Keratinocyte (primary cell): ENCODE results near the gene ZNRD2. TPM values are rescaled to one million over a fixed set of nuclear protein-coding genes. Genes with fewer than 3 reads are reported as not detected.

Experiments used
- DNase-seq: peaks from one replicate; pipeline ENCODE4 v3.0.0-alpha.2; 2011; ENCODE audit warnings: low read depth, missing footprints, low spot score
- FAIRE-seq: peaks from 2 replicates; lab custom pipeline; 2011; peaks lifted over from hg19 to GRCh38; lab: Jason Lieb, UNC
- H2AFZ ChIP-seq: 2 replicates; pipeline ENCODE4 v1.6.0; 2012; ENCODE audit warnings: low read length, control low read depth, inconsistent platforms; ENCODE audit not compliant: control insufficient read depth
- H3K27ac ChIP-seq: 2 replicates; pipeline ENCODE4 v1.5.1; 2011; ENCODE audit warnings: low read length; ENCODE audit not compliant: control insufficient read depth, insufficient read depth
- H3K27me3 ChIP-seq: 3 replicates; pipeline ENCODE4 v1.6.0; 2011; ENCODE audit warnings: low read length; ENCODE audit not compliant: control insufficient read depth, insufficient read depth; ENCODE audit errors: extremely low read depth
- H3K36me3 ChIP-seq, 2 experiments: 2 replicates in 1 of 2; 3 replicates in 1 of 2; pipeline ENCODE4 v1.5.1; 2011; ENCODE audit warnings: low read length in 2 of 2, mild to moderate bottlenecking in 1 of 2; ENCODE audit not compliant: control insufficient read depth in 2 of 2, insufficient read depth in 2 of 2; ENCODE audit errors: extremely low read depth in 1 of 2
- H3K4me1 ChIP-seq: 3 replicates; pipeline ENCODE4 v1.5.1; 2011; ENCODE audit warnings: low read length; ENCODE audit not compliant: control insufficient read depth, insufficient read depth; ENCODE audit errors: extremely low read depth
- H3K4me2 ChIP-seq: 3 replicates; pipeline ENCODE4 v1.6.0; 2011; ENCODE audit warnings: low read depth, low read length; ENCODE audit not compliant: control insufficient read depth, insufficient read depth; ENCODE audit errors: extremely low read depth
- H3K4me3 ChIP-seq, 3 experiments: fragments of 200-600 bp in 1 of 3; sonication (generic) in 1 of 3; 2 replicates in 2 of 3; 3 replicates in 1 of 3; pipeline ENCODE4 v1.5.1; 2011 to 2016; ENCODE audit warnings: low read length in 3 of 3, mild to moderate bottlenecking in 3 of 3, control low read depth in 2 of 3, inconsistent platforms in 1 of 3, low read depth in 1 of 3, mixed read lengths in 1 of 3, mixed run types in 1 of 3, moderate library complexity in 1 of 3; ENCODE audit not compliant: control insufficient read depth in 2 of 3, insufficient read depth in 2 of 3; ENCODE audit errors: extremely low read depth in 1 of 3
- H3K79me2 ChIP-seq: 2 replicates; pipeline ENCODE4 v1.6.0; 2012; ENCODE audit warnings: low read length; ENCODE audit not compliant: control insufficient read depth, insufficient read depth
- H3K9ac ChIP-seq: 3 replicates; pipeline ENCODE4 v1.6.0; 2011; ENCODE audit warnings: low read length; ENCODE audit not compliant: control insufficient read depth, insufficient read depth; ENCODE audit errors: extremely low read depth
- H3K9me1 ChIP-seq: 3 replicates; pipeline ENCODE4 v1.6.0; 2011; ENCODE audit warnings: low read length; ENCODE audit not compliant: control insufficient read depth, insufficient read depth; ENCODE audit errors: extremely low read depth
- H3K9me3 ChIP-seq: 2 replicates; pipeline ENCODE4 v1.5.1; 2012; ENCODE audit warnings: low read depth, low read length; ENCODE audit not compliant: control insufficient read depth
- H4K20me1 ChIP-seq: 3 replicates; pipeline ENCODE4 v1.6.0; 2011; ENCODE audit warnings: low read length; ENCODE audit not compliant: control insufficient read depth, insufficient read depth; ENCODE audit errors: extremely low read depth
- EZH2 ChIP-seq: IDR thresholded peaks from one replicate; pipeline ENCODE4 v1.6.1; 2012; ENCODE audit warnings: inconsistent platforms, mild to moderate bottlenecking, low read length, moderate library complexity
- dilution Hi-C: fragments of 300-500 bp; cut with MboI; formaldehyde crosslinking; loops from one replicate; pipeline ENCODE4 v1.7.0; 2020; ENCODE audit warnings: low sequenced_read_pairs; ENCODE audit not compliant: extremely low pct_ligation_motif_present
- polyA plus RNA-seq, 5 experiments: library from polyadenylated mRNA; depleted of rRNA in 3 of 5; stranded (reverse) in 3 of 5; stranded (forward) in 1 of 5; unstranded in 1 of 5; fragments of >200 nt; gene quantifications; 1 replicate in 1 of 5; 2 replicates in 3 of 5; 3 replicates in 1 of 5; pipeline versions ENCODE4 v1.2.1 to v1.2.3, GENCODE V29; 2011 to 2012; ENCODE audit warnings: missing spikeins in 2 of 5, low read depth in 1 of 5, low replicate concordance in 1 of 5
- TF ChIP-seq, protein P1 (sequence below), 3 experiments: IDR thresholded peaks in 1 of 3; conservative IDR thresholded peaks in 1 of 3; optimal IDR thresholded peaks in 1 of 3; 2 replicates in 2 of 3; 3 replicates in 1 of 3; pipeline versions ENCODE3 to v1.5.1; 2011; ENCODE audit warnings: low read length in 3 of 3, mild to moderate bottlenecking in 3 of 3, moderate library complexity in 2 of 3, control low read depth in 1 of 3, inconsistent platforms in 1 of 3; ENCODE audit not compliant: insufficient read depth in 2 of 3; ENCODE audit errors: extremely low read depth in 1 of 3

The ZNRD2 gene
- polyA plus RNA-seq, 1 donor (not counting 4 experiments of a cell fraction or from before 2014, with no cell fraction given): 33.6 TPM

DNA sequence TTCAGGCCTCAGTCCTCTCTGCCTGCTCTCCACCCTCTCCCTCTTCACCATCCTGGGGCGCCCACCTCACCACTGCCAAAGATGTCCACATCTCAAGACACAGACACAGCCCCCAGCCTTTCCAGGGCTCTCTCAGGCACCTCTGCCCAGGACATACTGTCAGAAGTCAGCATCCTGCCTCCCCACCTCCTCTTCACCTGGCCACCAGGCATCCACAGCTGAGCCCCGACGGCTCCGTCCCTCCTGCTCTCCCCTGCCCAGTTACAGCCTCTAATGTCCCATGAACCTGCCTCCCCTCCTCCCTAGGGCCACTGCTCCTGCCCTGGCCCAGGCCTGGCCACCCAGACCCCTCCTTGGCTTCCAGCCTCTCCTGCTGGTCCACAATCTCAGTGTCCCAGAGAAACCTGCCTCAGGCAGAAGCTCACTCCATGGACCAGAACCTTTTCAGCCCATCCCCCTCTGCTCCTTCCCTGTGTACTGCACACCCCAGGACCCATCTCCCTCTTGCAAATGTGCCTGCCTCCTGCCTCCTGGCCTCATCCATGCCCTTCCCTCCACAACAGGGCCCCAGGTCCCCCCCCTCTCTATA lies 15.3 kb upstream of the ZNRD2 start:
- H3K79me2 ChIP-seq: no peaks in the 10 kb centered on the region
- no peaks in the 10 kb centered on the region for H3K36me3 ChIP-seq
- DNase-seq: no peak
- H3K9me3 ChIP-seq: no peaks in the 10 kb centered on the region
- H3K4me3 ChIP-seq: no peak overlapping the region
- H3K4me1 ChIP-seq: peaks cover 38% of the 10 kb centered on the region
- no peak overlapping the region for H3K4me2 ChIP-seq
- no peak overlapping the region for H3K9ac ChIP-seq
- H3K9me1 ChIP-seq: peaks cover 2% of the 10 kb centered on the region
- FAIRE-seq: no peak
- H4K20me1 ChIP-seq: no peaks in the 10 kb centered on the region
- TF ChIP-seq EZH2: no peak
- TF ChIP-seq, protein P1, sequence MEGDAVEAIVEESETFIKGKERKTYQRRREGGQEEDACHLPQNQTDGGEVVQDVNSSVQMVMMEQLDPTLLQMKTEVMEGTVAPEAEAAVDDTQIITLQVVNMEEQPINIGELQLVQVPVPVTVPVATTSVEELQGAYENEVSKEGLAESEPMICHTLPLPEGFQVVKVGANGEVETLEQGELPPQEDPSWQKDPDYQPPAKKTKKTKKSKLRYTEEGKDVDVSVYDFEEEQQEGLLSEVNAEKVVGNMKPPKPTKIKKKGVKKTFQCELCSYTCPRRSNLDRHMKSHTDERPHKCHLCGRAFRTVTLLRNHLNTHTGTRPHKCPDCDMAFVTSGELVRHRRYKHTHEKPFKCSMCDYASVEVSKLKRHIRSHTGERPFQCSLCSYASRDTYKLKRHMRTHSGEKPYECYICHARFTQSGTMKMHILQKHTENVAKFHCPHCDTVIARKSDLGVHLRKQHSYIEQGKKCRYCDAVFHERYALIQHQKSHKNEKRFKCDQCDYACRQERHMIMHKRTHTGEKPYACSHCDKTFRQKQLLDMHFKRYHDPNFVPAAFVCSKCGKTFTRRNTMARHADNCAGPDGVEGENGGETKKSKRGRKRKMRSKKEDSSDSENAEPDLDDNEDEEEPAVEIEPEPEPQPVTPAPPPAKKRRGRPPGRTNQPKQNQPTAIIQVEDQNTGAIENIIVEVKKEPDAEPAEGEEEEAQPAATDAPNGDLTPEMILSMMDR (optimal IDR thresholded peaks at IDR 0.05 in 1 of 3, IDR thresholded peaks at IDR 0.05 in 1 of 3, conservative IDR thresholded peaks at IDR 0.05 in 1 of 3; ENCODE audit: extremely low read depth in 1 of 3, insufficient read depth in 2 of 3, low read length in 3 of 3): no peak
- H3K27ac ChIP-seq: no peak overlapping the region
- no peaks in the 10 kb centered on the region for H3K27me3 ChIP-seq
- dilution Hi-C loops: no loop called here
- no peak overlapping the region for H2AFZ ChIP-seq

DNA sequence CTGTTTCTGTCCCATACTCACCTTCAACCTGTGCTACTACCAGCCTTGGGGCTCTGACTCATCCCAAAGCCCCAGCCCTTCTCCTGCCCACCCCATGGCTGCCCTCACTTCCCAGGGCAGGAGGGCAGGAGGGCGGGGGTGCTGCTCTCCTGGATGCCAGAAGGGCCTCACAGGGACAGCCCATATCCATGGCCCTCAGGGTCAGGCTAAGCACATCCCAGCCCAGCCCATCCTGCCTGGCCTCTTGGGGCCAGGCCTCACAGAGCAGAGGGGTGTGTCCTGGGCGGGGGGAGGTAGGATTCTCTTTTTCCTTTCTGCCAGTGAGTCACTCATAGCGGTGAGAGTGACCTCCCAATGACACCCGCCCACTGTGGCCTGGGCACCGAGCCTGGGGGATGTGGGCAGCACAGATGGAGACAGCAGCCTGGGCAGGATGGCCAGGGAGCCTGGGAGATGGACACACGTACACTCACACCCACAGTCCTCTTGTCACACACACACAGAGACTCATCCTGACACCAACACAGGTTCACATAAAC lies 14.5 kb upstream of the ZNRD2 start:
- FAIRE-seq: no peak
- TF ChIP-seq, protein P1 (optimal IDR thresholded peaks at IDR 0.05 in 1 of 3, IDR thresholded peaks at IDR 0.05 in 1 of 3, conservative IDR thresholded peaks at IDR 0.05 in 1 of 3; ENCODE audit: extremely low read depth in 1 of 3, insufficient read depth in 2 of 3, low read length in 3 of 3): no peak
- no peak for TF ChIP-seq EZH2
- no peaks in the 10 kb centered on the region for H3K36me3 ChIP-seq
- H2AFZ ChIP-seq: no peak overlapping the region
- no peak for DNase-seq
- peak overlapping the region; percentile 25 for H3K4me2 ChIP-seq
- H3K9ac ChIP-seq: no peak overlapping the region
- no peaks in the 10 kb centered on the region for H3K9me3 ChIP-seq
- H3K27me3 ChIP-seq: no peaks in the 10 kb centered on the region
- H3K79me2 ChIP-seq: no peaks in the 10 kb centered on the region
- H3K27ac ChIP-seq: no peak overlapping the region
- no peak overlapping the region for H3K4me3 ChIP-seq
- dilution Hi-C loops: no loop called here
- no peaks in the 10 kb centered on the region for H4K20me1 ChIP-seq
- H3K9me1 ChIP-seq: peaks cover 2% of the 10 kb centered on the region
- H3K4me1 ChIP-seq: peaks cover 46% of the 10 kb centered on the region
